NCI-H446 treated with DMSO at 0.1 percent for 48 hours (cell line): Measurements from ENCODE around the gene STRBP.
"Not testable (repeated sequence)": the region's sequence is repeated elsewhere in the genome, so short reads cannot be mapped to it uniquely, and the experiment has no call there.

Experiments used
- DNase-seq: peaks from one replicate; lab custom pipeline; 2025; lab: John Stamatoyannopoulos, UW

The STRBP gene

DNA sequence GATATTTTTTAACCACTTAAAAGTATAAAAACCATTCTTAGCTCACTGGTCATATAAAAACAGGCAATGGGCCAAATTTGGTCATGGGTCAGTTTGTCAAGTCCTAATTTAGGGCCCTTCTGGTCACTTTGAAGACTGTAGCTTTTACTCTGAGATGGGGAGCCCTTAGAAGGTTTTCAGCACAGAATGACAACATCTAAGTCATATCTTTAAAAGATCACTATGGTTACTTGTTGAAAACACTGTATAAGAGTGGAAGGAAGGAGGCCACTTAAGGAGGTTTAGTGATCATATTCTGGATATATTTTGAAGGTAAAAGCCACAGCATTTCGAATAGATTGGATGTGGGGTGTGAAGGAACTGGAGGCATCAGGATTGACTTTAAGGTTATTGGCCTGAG lies 76.7 kb downstream of the STRBP start:
- DNase-seq = no peak

- DNase-seq = no peak
These were observed 77.1 kb downstream of the STRBP start for GRCh38 chr9:123191260-123191659.

DNA sequence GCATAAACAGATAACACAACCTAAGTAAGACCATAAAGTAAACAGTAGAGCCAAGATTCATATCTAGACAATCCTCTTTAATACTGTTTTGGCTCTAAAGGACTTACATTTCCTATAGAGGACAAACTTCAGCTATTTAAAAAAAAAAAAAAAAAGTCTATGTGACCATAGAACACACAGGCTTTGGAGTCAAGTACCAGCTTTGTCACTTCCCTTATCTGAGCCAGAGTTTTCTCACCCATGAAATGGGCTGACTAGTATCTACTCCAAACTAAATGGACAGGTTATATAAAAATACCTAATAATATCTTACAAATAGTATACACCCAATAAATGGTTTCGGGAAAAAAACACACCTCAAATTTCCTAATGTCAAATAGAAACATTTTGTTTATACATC lies 81.3 kb downstream of the STRBP start:
- no peak for DNase-seq

- not testable (repeated sequence) for DNase-seq
These were observed 82.4 kb downstream of the STRBP start for GRCh38 chr9:123186029-123186428.

GRCh38 chr9:123176949-123177348 lies 91.4 kb downstream of the STRBP start:
- no peak for DNase-seq

DNA sequence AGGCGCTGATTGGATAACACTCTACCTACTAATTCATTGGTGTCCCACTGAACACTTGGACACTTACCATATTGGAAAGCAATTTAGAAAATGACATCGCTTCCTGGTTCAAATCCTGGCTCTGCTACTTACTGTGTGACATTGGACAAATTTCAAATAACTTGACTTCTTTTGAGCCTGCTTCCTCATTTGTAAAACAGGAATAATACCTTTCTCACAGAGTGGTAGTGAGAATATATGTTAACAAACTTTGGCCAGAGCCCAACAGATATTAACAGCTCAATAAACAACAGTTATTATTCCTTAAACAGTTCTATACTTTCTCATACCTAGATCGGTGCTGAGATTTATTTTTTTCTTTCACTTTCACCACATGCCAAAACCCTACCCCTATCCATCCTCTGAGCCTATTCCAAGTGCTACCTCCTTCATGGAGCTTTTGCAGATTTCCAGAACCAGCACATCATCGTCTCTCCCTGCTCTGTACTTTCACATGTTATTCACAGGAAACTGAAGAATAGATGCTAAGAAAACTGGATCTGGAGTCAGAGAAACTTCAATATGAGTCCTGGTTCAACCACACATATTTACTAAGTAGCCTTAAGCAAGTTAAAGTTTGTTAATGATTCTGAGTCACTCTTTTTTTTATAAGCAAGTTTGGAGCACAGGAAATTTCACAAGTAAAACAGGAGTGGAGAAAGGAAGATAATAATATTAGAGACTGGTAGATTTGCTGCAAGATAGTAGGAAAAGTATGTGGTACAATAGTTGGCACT lies 92.3 kb downstream of the STRBP start:
- DNase-seq = no peak

DNA sequence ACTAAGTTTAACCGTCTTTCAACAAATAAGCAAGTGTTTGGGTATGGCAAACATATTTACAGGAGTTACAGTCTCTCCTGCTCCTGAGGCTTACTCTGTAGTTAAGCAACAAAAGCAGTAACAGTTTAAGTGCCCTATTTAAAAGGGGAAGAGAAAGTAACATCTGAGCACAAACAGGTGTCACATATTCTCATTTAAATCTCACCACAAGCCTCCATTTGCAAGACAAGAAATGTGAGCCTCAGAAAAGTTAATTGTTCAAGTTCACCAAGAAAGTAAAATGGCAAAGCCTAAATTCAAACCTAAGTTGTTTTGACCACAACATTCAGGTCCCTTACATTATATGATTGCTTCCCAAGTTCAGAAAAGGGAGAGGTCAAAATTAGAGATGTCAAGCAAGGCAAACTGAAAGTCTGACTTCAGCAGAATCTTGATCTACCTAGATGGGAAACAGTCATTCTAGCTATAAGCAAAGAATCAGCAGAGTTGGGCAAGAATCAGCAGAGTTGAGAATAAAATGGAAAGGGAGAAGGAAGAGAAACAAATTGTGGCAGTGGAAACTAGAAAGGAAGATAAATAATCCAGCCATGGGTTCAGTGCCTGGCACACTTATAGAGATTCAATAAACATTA lies 93.4 kb downstream of the STRBP start:
- DNase-seq = no peak

DNA sequence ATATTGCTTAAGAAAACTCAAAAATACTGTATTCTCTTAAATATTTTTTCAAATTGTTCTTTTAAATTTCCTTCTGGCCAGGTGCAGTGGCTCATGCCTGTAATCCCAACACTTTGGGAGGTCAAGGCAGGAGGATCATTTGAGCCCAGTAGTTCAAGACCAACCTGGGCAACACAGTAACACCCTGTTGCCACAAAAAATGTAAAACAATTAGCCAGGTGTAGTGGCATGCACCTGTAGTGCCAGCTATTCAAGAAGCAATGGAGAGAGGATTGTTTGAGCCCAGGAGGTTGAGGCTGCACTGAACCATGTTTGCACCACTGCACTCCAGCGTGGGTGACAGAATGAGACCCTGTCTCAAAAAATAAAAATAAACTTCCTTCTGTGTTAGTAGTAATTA lies 94.3 kb downstream of the STRBP start:
- no peak for DNase-seq

DNA sequence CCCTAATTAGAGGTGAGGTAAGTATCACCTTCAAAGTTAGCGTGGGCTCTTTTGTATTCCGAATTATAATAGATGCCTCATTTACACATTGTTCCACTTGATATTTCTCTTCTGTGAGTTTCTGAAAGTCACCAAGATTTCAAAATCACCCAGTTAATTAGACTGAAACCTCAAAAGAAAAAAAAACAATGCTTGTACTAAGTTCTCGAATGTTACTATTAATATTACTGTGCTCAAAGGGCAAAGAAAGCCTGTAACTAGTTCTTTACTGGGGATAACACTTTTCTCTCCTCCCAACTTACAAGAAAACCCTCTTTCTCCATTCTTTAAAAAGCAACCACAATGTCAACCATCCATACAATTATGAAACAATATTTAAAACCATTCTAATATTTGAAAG lies 98.5 kb downstream of the STRBP start:
- DNase-seq = no peak

GRCh38 chr9:123168586-123168985 lies 99.8 kb downstream of the STRBP start:
- no peak for DNase-seq

GRCh38 chr9:123167474-123167873 lies 100.9 kb downstream of the STRBP start:
- DNase-seq = no peak

DNA sequence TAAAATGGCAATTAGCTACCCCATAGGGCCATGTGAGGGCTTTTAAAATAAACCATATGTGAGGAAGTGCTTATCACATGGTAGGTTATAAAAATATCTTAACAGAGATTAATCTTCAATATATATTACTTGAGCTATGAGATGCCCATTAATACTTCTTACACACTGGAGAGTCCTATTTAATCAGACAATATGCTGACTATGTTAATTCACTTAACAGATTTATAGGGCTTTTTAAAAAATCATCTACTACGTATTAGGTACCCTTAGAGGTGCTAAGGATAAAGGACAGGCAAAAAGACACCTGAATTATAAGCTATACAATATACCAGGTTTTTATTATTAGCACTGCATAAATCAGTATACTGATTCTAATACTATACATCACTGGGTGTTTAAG lies 102.6 kb downstream of the STRBP start:
- no peak for DNase-seq

DNA sequence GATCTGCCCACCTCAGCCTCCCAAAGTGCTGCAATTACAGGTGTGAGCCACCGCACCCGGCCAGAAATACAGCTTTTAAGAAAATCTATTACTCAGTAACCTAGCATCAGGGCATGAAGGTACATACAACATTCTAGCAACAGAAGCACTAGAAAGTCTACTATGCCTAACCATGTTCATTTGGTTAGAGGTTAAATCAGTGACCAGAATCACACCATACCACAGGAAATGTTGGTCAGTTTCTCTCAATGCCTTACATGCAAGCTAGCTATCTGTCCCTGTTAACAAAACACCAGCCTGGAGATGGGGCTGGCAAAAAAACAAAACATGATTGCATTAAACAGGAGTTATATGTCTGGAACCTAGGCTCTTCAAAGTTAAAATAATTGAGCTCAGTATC lies 104.1 kb downstream of the STRBP start:
- DNase-seq = no peak

GRCh38 chr9:123162791-123163345 lies 105.5 kb downstream of the STRBP start:
- no peak for DNase-seq

GRCh38 chr9:123162360-123162759 lies 106.0 kb downstream of the STRBP start:
- no peak for DNase-seq

- no peak for DNase-seq
These were observed 111.2 kb downstream of the STRBP start for GRCh38 chr9:123157221-123157620.

GRCh38 chr9:123150708-123151503 lies 117.5 kb downstream of the STRBP start:
- DNase-seq = no peak

GRCh38 chr9:123149067-123149466 lies 119.3 kb downstream of the STRBP start:
- DNase-seq = no peak

- no peak for DNase-seq
These were observed 130.2 kb downstream of the STRBP start for GRCh38 chr9:123138163-123138562.

- DNase-seq = no peak
These were observed 133.0 kb downstream of the STRBP start for GRCh38 chr9:123135430-123135829.

DNA sequence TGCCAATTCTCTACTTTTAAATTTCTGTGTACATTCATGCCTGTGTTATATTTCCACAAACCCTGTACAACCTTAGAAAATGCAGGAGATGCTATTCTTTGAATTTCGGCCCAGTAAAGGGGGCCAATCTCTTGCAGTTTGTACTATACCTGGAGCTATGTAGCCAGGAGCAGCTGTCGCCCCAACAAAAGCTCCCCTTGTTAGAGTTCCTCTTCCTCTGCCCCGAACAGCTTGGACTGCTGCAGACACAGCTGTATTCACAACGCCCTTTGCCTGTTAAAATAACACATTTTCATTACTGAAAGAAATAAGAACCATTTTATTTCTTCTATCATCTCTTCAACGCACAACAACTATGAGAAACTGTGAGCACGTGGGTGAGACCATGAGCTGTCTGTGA lies 135.7 kb downstream of the STRBP start:
- DNase-seq = no peak

DNA sequence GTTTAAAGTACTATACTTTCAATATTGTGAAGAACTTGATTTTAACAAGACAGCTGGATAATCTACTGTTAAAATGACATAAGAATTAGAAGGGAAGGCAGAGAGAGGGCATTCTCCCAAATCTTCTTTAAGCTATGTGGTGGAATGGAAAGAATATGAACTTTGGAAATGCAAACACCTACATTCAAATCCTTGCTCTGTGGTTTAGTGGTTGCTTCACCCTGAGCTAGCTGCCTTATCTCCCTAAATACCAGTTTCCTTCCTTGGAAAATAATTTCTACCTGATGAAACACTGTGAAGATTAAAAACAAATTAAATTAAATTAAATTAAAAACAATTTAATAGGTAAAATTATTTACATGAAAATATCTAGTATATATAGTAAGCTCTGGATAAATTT lies 136.4 kb downstream of the STRBP start:
- no peak for DNase-seq

- DNase-seq = no peak
These were observed 137.1 kb downstream of the STRBP start for GRCh38 chr9:123131258-123131657.
